Fibroblast of skin of right biceps (primary cell): Measurements from ENCODE around the gene ADGRG3.
"Not testable (repeated sequence)": the region's sequence is repeated elsewhere in the genome, so short reads cannot be mapped to it uniquely, and the experiment has no call there.

Experiments used
- DNase-seq: peaks from one replicate; pipeline ENCODE4 v3.0.0-alpha.2; 2013

Gene ADGRG3

DNA sequence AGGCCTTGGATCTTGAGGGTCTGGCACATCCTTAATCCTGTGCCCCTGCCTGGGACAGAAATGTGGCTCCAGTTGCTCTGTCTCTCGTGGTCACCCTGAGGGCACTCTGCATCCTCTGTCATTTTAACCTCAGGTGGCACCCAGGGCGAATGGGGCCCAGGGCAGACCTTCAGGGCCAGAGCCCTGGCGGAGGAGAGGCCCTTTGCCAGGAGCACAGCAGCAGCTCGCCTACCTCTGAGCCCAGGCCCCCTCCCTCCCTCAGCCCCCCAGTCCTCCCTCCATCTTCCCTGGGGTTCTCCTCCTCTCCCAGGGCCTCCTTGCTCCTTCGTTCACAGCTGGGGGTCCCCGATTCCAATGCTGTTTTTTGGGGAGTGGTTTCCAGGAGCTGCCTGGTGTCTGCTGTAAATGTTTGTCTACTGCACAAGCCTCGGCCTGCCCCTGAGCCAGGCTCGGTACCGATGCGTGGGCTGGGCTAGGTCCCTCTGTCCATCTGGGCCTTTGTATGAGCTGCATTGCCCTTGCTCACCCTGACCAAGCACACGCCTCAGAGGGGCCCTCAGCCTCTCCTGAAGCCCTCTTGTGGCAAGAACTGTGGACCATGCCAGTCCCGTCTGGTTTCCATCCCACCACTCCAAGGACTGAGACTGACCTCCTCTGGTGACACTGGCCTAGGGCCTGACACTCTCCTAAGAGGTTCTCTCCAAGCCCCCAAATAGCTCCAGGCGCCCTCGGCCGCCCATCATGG lies 4.0 kb upstream of the ADGRG3 start:
- no peak for DNase-seq

GRCh38 chr16:57664662-57665025 lies 3.5 kb upstream of the ADGRG3 start:
- DNase-seq, result no peak

DNA sequence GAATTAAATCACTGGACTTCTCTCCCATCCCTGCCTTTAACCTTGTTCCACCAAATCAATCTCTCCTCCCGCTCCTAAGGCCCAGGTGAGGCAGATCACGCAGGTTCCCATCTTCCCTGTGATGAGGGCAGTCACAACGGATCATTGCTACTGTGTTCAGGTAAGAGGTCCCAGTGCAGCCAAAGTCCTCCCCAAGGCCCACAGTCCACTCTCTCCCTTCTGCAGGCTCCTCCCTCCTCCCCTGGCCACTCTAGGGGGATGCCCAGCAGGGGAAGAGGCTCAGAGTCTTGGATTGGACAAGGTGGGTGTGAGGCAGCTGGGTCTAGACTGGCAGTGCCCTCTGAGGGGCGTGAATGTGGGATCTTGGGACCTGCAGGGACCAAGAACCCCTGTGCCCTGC lies 2.6 kb upstream of the ADGRG3 start:
- no peak for DNase-seq

GRCh38 chr16:57666353-57667047 lies 1.6 kb upstream of the ADGRG3 start:
- DNase-seq, result no peak

DNA sequence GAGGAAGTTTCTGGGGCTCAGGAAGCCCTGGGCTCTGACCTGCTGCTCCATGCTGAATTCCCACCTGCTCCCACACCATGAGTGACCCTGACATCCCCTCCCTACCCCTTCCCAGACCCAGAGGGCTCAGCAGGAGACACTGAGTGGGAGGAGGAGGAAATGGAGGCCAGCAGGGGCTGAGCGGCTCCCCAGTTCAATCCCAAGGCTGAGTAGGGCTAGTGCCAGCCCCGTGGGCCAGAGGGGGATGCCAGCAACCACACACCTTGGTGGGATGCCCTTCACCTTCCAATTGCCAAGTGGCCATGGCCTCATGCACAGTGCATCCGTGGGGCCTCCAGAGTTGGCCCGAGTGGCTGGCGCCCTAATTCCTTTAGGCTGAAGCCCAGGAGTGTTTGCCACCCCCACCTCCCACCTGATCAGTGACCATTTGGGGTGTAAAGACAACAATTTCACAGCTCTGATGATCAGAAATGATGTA lies 1.0 kb upstream of the ADGRG3 start:
- DNase-seq, result no peak

DNA sequence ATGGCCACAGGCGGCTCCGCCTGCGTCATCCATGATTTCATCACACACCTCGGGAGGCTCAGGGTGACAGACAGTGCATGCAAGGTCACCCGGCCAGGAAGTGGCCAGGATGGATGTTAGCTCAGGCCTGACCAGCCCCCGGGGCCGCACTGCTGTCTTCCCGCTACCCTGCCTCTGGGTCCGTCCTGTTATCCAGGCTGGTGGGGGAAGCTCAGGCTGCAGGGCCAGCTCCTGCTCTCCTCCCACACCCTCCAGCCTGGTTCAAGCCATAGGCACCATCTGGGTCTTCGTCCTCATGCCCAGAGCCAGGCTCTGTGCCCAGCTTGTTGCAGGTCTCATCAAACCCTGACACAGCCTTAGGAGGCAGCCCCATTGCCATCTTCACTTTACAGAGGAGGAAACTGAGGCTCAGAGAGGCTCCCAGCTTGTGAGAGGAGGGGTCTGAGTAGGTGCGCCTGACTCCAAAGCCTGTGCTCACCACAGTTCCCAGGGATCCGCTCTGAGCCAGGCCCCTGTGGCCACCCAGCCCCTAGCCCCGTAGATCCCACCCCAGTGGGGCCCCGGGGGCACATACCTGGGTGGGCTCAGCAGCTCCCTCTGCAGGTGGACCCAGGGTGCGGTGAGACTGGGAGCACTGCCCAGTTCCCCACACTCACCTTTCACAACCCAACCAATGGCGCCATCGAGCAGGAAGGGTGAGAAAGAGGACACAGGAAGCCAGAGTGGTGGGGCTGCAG lies 412 bp upstream of the ADGRG3 start:
- DNase-seq, result no peak

- DNase-seq, result no peak
Measured at GRCh38 chr16:57668630-57669475, 747 bp downstream of the ADGRG3 start.

GRCh38 chr16:57669476-57670162 lies 1.5 kb downstream of the ADGRG3 start:
- DNase-seq, result no peak

DNA sequence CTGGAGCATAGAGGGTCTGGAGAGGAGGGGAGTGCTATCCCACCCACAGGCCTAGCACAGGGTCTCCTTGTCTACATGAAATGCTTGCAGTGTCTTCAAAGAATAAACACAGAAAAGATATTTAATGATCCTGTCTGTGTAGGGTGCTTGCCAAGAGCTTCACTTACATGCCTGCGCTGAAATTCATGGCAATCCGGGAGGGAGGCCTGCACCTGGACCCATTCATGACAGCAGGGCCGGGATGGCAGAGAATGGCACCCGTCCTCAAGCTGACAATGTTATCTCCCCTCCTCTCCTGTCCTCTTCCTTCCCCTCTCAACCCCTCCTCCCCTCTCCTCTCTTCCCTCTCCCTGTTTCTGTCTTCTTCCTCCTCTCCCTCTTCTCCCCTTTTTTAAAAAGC lies 2.1 kb downstream of the ADGRG3 start:
- DNase-seq, result no peak

GRCh38 chr16:57671451-57671850 lies 3.3 kb downstream of the ADGRG3 start:
- DNase-seq, result not testable (repeated sequence)

- no peak for DNase-seq
Measured at GRCh38 chr16:57672416-57672815, 4.3 kb downstream of the ADGRG3 start.

DNA sequence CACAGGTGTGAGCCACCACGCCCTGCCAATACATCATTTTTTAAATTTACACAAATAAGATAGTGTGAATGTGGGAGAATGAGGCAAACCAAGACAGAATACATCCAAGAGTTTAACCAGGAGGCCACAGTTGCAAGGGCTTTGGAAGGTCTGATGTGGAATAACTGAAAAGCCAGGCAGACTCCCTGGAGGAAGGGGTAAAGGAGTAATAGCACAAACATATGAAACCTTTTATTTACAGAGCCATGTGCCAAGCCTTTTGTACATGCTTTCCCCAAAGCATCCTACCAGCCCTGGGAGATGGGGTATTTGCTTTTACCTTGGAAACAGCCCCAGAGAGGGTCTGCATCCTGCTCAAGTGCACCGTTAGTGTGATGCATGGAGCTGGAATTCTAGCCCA lies 4.7 kb downstream of the ADGRG3 start:
- no peak for DNase-seq

GRCh38 chr16:57675741-57676551 lies 7.8 kb downstream of the ADGRG3 start:
- peak; percentile 31 for DNase-seq

- DNase-seq, result no peak
Measured at GRCh38 chr16:57676553-57677085, 8.5 kb downstream of the ADGRG3 start.

- DNase-seq, result no peak
Measured at GRCh38 chr16:57677622-57678369, 9.7 kb downstream of the ADGRG3 start.

- DNase-seq, result no peak
Measured at GRCh38 chr16:57679016-57679415, 10.9 kb downstream of the ADGRG3 start.

GRCh38 chr16:57679767-57680482 lies 11.8 kb downstream of the ADGRG3 start:
- DNase-seq, result no peak

- DNase-seq, result no peak
Measured at GRCh38 chr16:57680842-57681375, 12.8 kb downstream of the ADGRG3 start.
